Right lobe of liver (tissue), 6 donors: ENCODE measurements around the gene FTL. TPM values are rescaled to one million over a fixed set of nuclear protein-coding genes. Genes with fewer than 3 reads are reported as not detected.

Experiments used
- ATAC-seq, 4 donors: fragments of 200-7000 bp; cut with Tn5 transposase; one replicate each; pipeline ENCODE4 v1.9.1; 2020; ENCODE audit warnings: mild to moderate bottlenecking in 4 of 4, moderate library complexity in 4 of 4
- DNase-seq, 3 donors: peaks; one replicate each; pipeline ENCODE4 v3.0.0-alpha.2; 2020
- H3K27ac ChIP-seq, 3 donors: fragments of 200-600 bp; one replicate each; pipeline ENCODE4 v1.8.0; 2022
- H3K27me3 ChIP-seq, 2 donors: fragments of 200-600 bp; one replicate each; pipeline ENCODE4 v1.8.0; 2022
- H3K36me3 ChIP-seq, 4 donors: fragments of 200-600 bp; sonication (generic) in 1 of 4; one replicate each; pipeline versions ENCODE4 v1.5.1 to v1.8.0; 2017 to 2022; ENCODE audit warnings: control low read depth in 1 of 4
- H3K4me1 ChIP-seq, 4 donors: fragments of 200-600 bp; sonication (generic) in 1 of 4; one replicate each; pipeline versions ENCODE4 v1.5.1 to v1.8.0; 2017 to 2022; ENCODE audit warnings: control low read depth in 1 of 4
- H3K4me3 ChIP-seq, 3 donors: fragments of 200-600 bp; one replicate each; pipeline ENCODE4 v1.8.0; 2022
- H3K9me3 ChIP-seq, 4 donors: fragments of 200-600 bp; sonication (generic) in 1 of 4; one replicate each; pipeline versions ENCODE4 v1.5.1 to v1.8.0; 2017 to 2022; ENCODE audit warnings: control low read depth in 1 of 4
- CTCF ChIP-seq, 4 donors: fragments of 200-600 bp in 3 of 4; fragments of 450-650 bp in 1 of 4; IDR thresholded peaks; one replicate each; pipeline versions ENCODE4 v1.5.1 to v1.8.0; 2016 to 2022; ENCODE audit warnings: antibody characterized with exemption in 4 of 4, mild to moderate bottlenecking in 2 of 4
- POLR2A ChIP-seq: fragments of 450-650 bp; IDR thresholded peaks from one replicate; pipeline ENCODE4 v1.6.1; 2017; ENCODE audit warnings: antibody characterized with exemption, mild to moderate bottlenecking
- WGBS: methylation state at CpG from one replicate; pipeline ENCODE4 v1.1.6; 2018; ENCODE audit warnings: low coverage, low lambda C conversion rate; ENCODE audit not compliant: insufficient coverage; ENCODE audit errors: missing lambda C conversion rate; 5-methylcytosine and 5-hydroxymethylcytosine counted together
- intact Hi-C, 2 donors: fragments of 100-400 bp; cut with DNase I; formaldehyde crosslinking; loops; one replicate each; pipeline versions ENCODE4 v1.11.2 to v1.14.1; 2022
- total RNA-seq, 6 experiments: library from RNA; depleted of rRNA in 2 of 6; stranded (reverse); fragments of >200 nt in 2 of 6; fragmentation: NEBNext Ultra II Directional in 3 of 6; extraction: Animal tissue kit (Norgen Biotek cat#: 25700) in 3 of 6; gene quantifications; one replicate each; pipeline versions ENCODE4 v1.1.0 to v1.2.4, GENCODE V29; 2016 to 2023
- donor health status: DM: no; HTN: yes; CAD: no.
- donor health status: DM: no; HTN: no; CAD: no.
- donor health status: DM: no; HTN: no; CAD: no.
- donor health status: DM: no; HTN: yes; CAD: no.
- donor health status: DM: no; HTN: yes; CAD: no.

Gene FTL
- total RNA-seq, 6 experiments from 2014 or later = 5,005 to 19,229 (median 10,447) TPM

GRCh38 chr19:49006905-49007304 lies 41.8 kb downstream of the FTL start:
- Histone ChIP-seq H3K36me3 (peaks cover 0 to 46% (median 16%) of the 10 kb centered on the region in 4 donors), H3K9me3 (no peaks in the 10 kb centered on the region), H3K4me1 (no peaks in the 10 kb centered on the region), H3K27me3 (no peaks in the 10 kb centered on the region), H3K4me3 (no peak overlapping the region), H3K27ac (no peak overlapping the region)
- no peak for ATAC-seq
- intact Hi-C loops = no loop called here
- WGBS = 96% methylated on average over 12 of the region's 22 CpGs
- no peak for DNase-seq
- TF ChIP-seq CTCF (IDR thresholded peaks at IDR 0.05) = no peak

DNA sequence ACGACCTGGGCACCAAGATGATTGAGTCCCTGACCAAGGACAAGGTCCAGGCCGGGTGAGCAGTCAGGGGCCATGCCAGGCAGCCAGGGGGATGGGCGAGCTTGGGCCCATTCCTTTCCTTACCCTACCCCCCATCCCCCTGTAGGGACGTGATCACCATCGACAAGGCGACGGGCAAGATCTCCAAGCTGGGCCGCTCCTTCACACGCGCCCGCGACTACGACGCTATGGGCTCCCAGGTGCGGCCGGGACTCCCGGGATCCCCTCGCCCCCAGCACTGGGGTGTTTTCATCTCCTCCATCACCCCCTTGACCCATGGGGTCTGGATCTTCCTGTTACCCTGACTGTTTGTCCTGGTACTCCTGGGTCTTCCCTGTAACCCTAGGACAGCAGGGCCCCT lies 44.7 kb downstream of the FTL start:
- ATAC-seq (no peak), DNase-seq (no peak)
- Histone ChIP-seq H3K4me1 (no peaks in the 10 kb centered on the region), H3K36me3 (peaks cover 0 to 38% (median 5%) of the 10 kb centered on the region in 4 donors), H3K27me3 (no peaks in the 10 kb centered on the region), H3K4me3 (no peak overlapping the region), H3K27ac (no peak overlapping the region), H3K9me3 (no peaks in the 10 kb centered on the region)
- intact Hi-C loops = no loop called here
- TF ChIP-seq POLR2A = no peak
- 94% methylated on average over 10 of the region's 18 CpGs for WGBS

DNA sequence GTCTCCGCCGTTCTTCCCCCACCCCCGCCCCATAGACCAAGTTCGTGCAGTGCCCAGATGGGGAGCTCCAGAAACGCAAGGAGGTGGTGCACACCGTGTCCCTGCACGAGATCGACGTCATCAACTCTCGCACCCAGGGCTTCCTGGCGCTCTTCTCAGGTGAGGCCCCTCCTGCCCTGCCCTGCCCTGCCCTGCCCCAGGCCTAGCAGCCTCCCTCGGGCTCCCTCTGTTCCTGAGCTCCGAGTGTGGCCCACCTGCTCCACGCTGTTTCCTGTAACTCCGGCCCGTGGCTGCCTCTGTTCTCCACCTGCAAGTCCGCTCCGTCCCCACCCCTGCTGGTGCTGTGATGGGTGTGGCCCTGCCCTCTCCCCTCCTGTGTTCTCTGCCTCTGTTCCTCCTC lies 45.3 kb downstream of the FTL start:
- DNase-seq (no peak), ATAC-seq (no peak)
- Histone ChIP-seq H3K9me3 (no peaks in the 10 kb centered on the region), H3K36me3 (peaks cover 0 to 35% (median 4%) of the 10 kb centered on the region in 4 donors), H3K4me1 (no peaks in the 10 kb centered on the region), H3K27ac (no peak overlapping the region), H3K4me3 (no peak overlapping the region), H3K27me3 (no peaks in the 10 kb centered on the region)
- intact Hi-C loops = no loop called here
- WGBS = no CpG with 5 or more reads among the region's 18 CpGs
- no peak for TF ChIP-seq CTCF (IDR thresholded peaks at IDR 0.05)
- no peak for TF ChIP-seq POLR2A

- intact Hi-C loops = no loop called here
- TF ChIP-seq POLR2A = no peak
- no peak for TF ChIP-seq CTCF (IDR thresholded peaks at IDR 0.05)
- Histone ChIP-seq H3K9me3 (no peaks in the 10 kb centered on the region), H3K27ac (no peak overlapping the region), H3K4me3 (no peak overlapping the region), H3K36me3 (peaks cover 0 to 35% (median 3%) of the 10 kb centered on the region in 4 donors), H3K4me1 (no peaks in the 10 kb centered on the region), H3K27me3 (no peaks in the 10 kb centered on the region)
- no peak for DNase-seq
- ATAC-seq = no peak
- WGBS = 40% methylated on average over 3 of the region's 17 CpGs
These were observed 46.1 kb downstream of the FTL start for GRCh38 chr19:49011194-49011593.

DNA sequence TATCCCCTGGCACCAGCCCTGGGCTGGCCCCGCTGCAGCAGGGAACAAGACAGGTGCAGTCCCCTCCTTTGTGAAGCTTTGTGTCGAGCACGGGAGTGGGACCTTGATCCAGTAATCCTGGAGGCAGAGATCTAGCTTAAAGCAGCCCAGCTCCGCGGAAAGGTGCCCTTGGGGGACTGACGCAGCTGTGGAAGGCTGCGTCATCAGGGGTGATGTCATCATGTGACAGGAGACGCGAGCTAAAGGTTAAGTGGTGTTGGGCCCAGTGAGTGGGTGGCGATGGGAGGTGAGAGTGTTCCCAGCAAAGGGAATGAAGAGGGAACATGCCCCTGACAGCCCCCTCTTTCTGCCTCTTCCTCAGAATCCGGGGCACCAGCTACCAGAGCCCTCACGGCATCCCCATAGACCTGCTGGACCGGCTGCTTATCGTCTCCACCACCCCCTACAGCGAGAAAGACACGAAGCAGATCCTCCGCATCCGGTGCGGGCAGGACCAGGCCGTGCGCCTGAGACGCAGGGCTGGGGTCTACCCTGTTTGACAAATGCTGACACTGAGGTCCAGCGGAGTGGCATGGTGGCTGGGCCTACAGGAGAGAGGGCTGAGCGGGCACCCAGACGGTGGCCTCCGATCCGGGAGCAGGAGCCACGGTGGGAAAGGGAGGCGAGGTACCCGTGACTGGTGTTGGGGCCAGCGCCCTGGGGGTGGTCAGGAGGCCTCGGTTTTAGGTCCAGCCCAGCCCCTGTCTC lies 49.2 kb downstream of the FTL start:
- Histone ChIP-seq H3K36me3 (peaks cover 0 to 17% (median 2%) of the 10 kb centered on the region in 4 donors), H3K27ac (no peak overlapping the region), H3K27me3 (no peaks in the 10 kb centered on the region), H3K9me3 (no peaks in the 10 kb centered on the region), H3K4me1 (peaks cover 0 to 16% (median 0%) of the 10 kb centered on the region in 4 donors), H3K4me3 (no peak overlapping the region)
- no peak for DNase-seq
- ATAC-seq = no peak
- 93% methylated on average over 5 of the region's 32 CpGs for WGBS
- no peak for TF ChIP-seq POLR2A
- TF ChIP-seq CTCF (IDR thresholded peaks at IDR 0.05) = no peak
- intact Hi-C loops = no loop called here
